SU-DHL-6 (cell line): Measurements from ENCODE around the gene MAP3K20.

Experiments
- EZH2phosphoT487 ChIP-seq: fragments of 200-600 bp; sonication (generic), shearing (Covaris generic); conservative IDR thresholded peaks from 2 replicates; pipeline ENCODE4 v1.6.1; 2018; ENCODE audit warnings: mild to moderate bottlenecking, antibody characterized with exemption, low read length, moderate library complexity, mixed read lengths
- TF ChIP-seq, protein P1 (sequence below): fragments of 200-600 bp; sonication (generic); IDR thresholded peaks from one replicate; pipeline ENCODE4 v1.5.1; 2017; ENCODE audit warnings: antibody characterized with exemption, mild to moderate bottlenecking, low read length, moderate library complexity; ENCODE audit not compliant: insufficient read depth, poor library complexity, severe bottlenecking

DNA sequence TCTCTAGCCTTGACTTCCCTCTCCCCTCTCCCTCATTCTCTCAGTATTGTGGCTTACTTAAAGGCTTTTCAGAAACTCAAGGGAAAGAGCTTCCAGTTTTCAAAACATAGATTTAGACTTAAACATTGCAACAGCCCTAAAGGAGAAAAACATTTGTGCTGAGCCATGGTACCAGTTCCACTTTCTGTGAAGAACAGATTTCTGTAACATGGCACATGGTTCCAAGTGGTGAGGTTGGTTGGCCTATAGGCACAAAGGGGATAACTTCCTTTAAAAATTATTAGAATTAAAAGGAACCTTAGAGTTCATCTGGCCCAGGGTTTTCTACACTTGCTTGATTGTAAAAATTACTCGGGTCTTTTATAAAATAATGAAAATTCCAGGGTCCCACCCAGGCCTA, 140.4 kb downstream of the MAP3K20 start:
- TF ChIP-seq, protein P1, sequence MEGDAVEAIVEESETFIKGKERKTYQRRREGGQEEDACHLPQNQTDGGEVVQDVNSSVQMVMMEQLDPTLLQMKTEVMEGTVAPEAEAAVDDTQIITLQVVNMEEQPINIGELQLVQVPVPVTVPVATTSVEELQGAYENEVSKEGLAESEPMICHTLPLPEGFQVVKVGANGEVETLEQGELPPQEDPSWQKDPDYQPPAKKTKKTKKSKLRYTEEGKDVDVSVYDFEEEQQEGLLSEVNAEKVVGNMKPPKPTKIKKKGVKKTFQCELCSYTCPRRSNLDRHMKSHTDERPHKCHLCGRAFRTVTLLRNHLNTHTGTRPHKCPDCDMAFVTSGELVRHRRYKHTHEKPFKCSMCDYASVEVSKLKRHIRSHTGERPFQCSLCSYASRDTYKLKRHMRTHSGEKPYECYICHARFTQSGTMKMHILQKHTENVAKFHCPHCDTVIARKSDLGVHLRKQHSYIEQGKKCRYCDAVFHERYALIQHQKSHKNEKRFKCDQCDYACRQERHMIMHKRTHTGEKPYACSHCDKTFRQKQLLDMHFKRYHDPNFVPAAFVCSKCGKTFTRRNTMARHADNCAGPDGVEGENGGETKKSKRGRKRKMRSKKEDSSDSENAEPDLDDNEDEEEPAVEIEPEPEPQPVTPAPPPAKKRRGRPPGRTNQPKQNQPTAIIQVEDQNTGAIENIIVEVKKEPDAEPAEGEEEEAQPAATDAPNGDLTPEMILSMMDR, result no peak
- TF ChIP-seq EZH2phosphoT487, result no peak
